DMS53 (cell line): ENCODE data around the gene GRN.

Source experiments
- DNase-seq: peaks from one replicate; lab custom pipeline; 2025; lab: John Stamatoyannopoulos, UW

Gene GRN

GRCh38 chr17:44344939-44345453 is at the start of gene GRN:
GRN (plus strand) TSS chr17:44345302; CDS start chr17:44349165, 3,863 bp downstream.
- DNase-seq = peak; percentile 100

GRCh38 chr17:44297975-44298374 is 47.1 kb upstream of the GRN start:
- DNase-seq = no peak

- peak; percentile 93 for DNase-seq
Observed at GRCh38 chr17:44304651-44305050, 40.5 kb upstream of the GRN start.

GRCh38 chr17:44307387-44308186 is 37.5 kb upstream of the GRN start:
- peak; percentile 96 for DNase-seq

- DNase-seq = peak; percentile 93
Observed at GRCh38 chr17:44308320-44308818, 36.7 kb upstream of the GRN start, which contains the start of gene RUNDC3A. RUNDC3A (plus strand) TSS chr17:44308601; CDS start chr17:44308833, 232 bp downstream.

- peak; percentile 83 for DNase-seq
Observed at GRCh38 chr17:44308865-44309264, 36.2 kb upstream of the GRN start.

GRCh38 chr17:44309472-44309871 is 35.6 kb upstream of the GRN start:
- DNase-seq = peak; percentile 79

GRCh38 chr17:44310188-44310587 is 34.9 kb upstream of the GRN start:
- DNase-seq = no peak

- DNase-seq = no peak
Observed at GRCh38 chr17:44310609-44311376, 34.3 kb upstream of the GRN start.

GRCh38 chr17:44311562-44312181 is 33.4 kb upstream of the GRN start:
- DNase-seq = no peak

- no peak for DNase-seq
Observed at GRCh38 chr17:44312396-44313104, 32.6 kb upstream of the GRN start.

- no peak for DNase-seq
Observed at GRCh38 chr17:44314031-44314430, 31.1 kb upstream of the GRN start.

GRCh38 chr17:44314524-44314868 is 30.6 kb upstream of the GRN start:
- DNase-seq = no peak

- DNase-seq = peak; percentile 96
Observed at GRCh38 chr17:44314869-44315661, 30.0 kb upstream of the GRN start.

GRCh38 chr17:44315760-44316731 is 29.1 kb upstream of the GRN start:
- DNase-seq = peak; percentile 72

GRCh38 chr17:44317545-44317944 is 27.6 kb upstream of the GRN start:
- DNase-seq = peak; percentile 42

GRCh38 chr17:44318077-44318892 is 26.8 kb upstream of the GRN start:
- DNase-seq = peak; percentile 30

- no peak for DNase-seq
Observed at GRCh38 chr17:44320066-44320465, 25.0 kb upstream of the GRN start.
